ACHN (cell line): ENCODE measurements around the gene PI4KA.
A peak's percentile ranks its signal among the peaks of the same experiment; 100 is the strongest.

ENCODE experiments used
- DNase-seq: peaks from one replicate; pipeline ENCODE4 v3.0.0-alpha.2; 2015
- in situ Hi-C: cut with HindIII; loops from 2 replicates; pipeline ENCODE4 v1.10.0; 2017; ENCODE audit warnings: low sequenced_read_pairs, low pct_ligation_motif_present, low pct_unique_long_range_greater_than_20kb

PI4KA gene

DNA sequence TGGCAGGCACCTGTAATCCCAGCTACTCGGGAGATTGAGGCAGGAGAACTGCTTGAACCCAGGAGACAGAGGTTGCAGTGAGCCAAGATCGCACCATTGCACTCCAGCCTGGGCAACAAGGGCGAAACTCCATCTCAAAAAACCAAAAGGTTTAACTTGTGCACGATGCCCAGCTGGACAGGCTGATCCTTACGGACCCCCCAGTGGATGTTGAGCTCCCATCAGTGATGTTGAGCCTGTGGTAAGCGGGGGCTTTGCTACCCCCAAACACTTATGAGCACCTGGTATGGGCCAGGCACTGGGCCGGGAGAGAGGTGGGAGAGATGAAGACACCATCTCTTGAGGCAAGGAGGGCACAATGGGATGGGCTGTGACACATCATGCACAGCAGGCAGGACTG is 92.1 kb downstream of the PI4KA start:
- DNase-seq = no peak
- in situ Hi-C loops = no loop called here

DNA sequence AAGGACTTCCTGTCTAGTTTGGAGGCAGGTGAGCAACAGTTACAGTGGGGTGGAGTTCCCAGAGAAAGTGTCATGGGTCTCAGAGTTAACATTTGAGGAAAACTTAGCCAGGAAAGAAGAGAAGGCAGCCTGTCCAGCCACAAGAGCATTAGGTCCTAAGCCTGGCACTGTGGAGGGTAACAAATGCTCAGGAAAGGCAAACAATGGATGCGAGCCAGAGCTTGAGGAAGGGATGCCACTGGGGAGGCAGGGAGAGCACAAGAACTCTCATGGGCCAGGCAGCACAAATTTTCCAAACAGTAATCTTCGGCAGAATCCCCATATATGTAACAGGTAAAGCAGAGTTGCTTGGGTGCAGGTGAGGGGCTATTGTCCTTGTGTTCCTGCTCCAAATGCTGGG is 92.7 kb downstream of the PI4KA start:
- in situ Hi-C loops = no loop called here
- no peak for DNase-seq

DNA sequence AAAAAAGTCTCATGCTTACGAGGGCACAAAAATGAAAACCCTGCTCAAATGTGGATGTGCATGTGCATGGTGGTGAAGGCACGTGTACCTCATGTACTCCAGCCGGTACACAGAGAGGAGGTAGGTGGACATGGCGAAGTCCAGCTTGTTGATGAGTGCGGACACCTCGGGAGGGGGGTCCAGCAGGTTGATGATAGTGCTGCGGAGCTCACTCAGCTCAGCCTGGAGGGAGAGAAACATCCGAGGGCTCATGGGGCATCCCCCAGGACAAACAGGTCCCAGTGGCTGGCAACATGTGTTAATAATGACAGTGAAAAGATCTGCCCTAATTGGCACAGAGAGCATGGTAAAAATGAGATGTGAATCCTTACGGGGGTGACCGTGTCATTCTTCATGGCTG is 93.9 kb downstream of the PI4KA start:
- in situ Hi-C loops = no loop called here

GRCh38 chr22:20764471-20764720 is 94.2 kb downstream of the PI4KA start:
- in situ Hi-C loops = no loop called here
- no peak for DNase-seq

More for the DNA sequence above, 93.9 kb downstream of the PI4KA start:
- no peak for DNase-seq

- DNase-seq = no peak
- in situ Hi-C loops = no loop called here
These were observed 94.8 kb downstream of the PI4KA start for GRCh38 chr22:20763630-20764470.

DNA sequence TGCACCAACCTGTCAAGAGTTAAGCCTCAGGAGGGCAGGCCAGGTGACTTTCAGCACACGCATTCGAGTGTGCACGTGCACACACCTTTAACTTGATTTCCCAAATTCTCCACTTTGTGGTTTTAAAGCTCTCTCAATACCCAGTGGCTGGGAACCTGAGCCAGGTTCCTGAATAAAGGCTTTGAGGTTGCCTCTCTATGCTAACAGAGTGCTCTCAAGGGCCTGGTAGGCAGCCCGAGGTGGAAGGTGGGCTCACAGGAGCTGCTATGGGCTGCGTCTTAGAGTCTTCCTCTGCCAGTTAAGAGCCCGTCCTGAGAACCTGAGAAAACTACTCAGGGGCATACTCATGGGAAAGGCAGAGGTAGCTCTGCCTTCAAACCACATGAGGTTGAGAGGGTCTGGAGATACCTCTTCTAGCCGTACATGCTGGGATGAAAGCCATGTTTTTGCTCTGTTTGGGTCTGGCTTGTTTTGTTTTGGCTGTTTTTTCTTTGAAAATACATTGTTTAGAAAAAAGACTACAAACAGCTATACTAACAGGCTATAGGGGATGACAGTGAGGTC is 96.3 kb downstream of the PI4KA start:
- in situ Hi-C loops = no loop called here
- DNase-seq = no peak

GRCh38 chr22:20761536-20761935 is 97.1 kb downstream of the PI4KA start:
- DNase-seq = no peak
- in situ Hi-C loops = no loop called here

- in situ Hi-C loops = no loop called here
- no peak for DNase-seq
These were observed 98.5 kb downstream of the PI4KA start for GRCh38 chr22:20760084-20760483.

DNA sequence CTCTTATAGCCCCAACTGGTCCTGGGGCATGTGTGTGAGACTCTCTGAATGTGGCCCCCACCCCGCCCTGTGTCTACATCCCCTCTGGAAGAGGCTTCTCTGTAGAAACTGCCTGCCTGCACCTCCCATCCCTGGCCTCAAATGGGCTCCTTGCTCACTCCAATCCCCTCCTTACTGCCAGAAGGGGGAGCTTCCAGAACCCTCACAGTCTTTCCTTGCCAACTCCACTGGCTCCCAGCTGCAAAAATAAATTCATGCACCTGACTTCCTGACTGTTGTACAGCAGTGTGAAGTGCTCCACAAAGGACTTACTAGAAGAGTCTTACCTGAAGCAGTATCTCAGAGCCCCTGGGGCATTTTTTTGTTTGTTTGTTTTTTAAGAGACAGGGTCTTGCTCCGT is 99.9 kb downstream of the PI4KA start:
- no peak for DNase-seq
- in situ Hi-C loops = no loop called here

GRCh38 chr22:20756846-20757245 is 101.8 kb downstream of the PI4KA start:
- in situ Hi-C loops = no loop called here
- no peak for DNase-seq

DNA sequence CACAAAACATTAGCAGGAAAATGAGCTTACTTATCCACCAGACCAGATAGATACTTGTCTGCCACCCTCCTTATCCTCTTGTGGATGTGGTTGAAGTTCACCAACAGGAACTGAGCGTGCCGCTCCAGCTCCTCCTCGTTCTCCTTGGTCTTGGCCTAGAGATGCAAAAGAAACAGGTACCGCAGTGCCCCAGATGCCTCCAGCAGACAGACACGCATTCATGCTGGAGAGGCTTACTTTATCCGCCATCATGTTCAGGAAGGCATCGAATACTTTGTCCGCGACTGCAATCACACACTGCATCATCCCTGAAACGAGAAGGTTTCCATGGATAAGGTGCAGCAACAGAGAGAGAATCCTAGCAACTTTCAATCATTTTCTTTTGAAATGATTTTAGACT is 105.7 kb downstream of the PI4KA start:
- no peak for DNase-seq
- in situ Hi-C loops = no loop called here

GRCh38 chr22:20752104-20752741 is 106.4 kb downstream of the PI4KA start:
- in situ Hi-C loops = no loop called here
- no peak for DNase-seq

DNA sequence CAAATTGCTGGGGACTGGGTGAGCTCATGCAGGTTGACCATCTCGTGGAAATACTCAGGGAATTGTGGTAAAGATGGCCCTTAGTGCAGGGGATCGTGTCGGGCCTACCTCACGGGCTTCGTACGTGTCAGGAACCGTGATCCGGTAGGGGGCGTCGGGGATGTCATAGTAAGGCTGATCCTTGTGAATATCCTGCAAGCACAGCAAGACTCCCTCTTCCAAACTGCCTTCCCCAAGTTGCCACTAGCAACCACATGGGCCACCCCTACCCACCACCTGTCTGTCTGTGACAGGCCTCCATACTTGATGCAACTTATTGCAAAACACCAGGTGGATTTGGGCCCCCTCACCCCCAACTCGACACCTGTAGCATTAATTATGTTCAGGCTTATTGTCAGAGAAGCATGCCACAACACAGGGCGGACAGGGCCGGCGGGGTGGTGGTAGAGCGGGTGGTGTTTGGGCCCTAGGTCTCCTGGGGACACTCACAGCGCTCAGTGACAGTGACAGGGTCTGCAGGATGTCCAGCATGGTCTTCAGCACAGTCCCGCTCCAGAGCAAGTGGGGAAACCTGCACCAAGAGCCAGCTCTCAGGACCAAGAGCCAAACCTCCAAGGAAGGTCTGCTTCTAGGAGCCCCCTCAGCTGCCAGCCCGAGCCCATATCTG is 107.3 kb downstream of the PI4KA start:
- in situ Hi-C loops = no loop called here
- DNase-seq = no peak

DNA sequence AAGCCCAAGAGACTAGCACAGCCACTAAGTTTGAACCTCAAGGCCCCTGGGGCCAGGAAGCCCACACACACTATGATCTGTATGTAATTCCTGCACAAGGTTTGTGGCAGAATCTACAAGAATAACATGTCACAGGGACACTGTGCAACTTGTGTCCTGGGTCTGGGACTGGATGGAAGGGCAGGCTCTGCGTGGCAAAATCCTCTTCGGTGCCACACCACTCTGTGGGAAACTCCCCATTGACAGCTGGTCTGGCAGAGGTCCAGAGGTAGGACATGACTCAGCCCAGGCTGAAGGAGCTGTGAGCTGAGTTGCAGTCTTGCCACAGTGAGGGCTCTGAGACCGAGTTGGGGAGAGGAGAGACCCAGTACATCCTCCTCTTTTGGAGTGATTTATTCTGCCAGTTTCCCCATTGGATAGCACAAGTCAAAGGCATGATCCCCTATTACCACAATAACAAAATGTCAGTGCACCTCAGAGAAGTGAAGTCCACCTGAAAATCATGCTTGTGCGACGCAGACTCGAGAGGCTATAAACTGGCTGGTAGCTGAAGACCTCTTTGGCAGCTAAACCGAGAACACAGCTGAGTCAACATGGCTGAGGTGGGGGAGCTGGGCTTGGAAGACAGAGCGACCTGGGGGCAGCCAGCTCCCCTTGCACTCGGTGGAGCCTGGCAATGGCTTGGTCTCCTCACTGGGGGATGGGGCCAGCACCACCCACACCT is 108.0 kb downstream of the PI4KA start:
- in situ Hi-C loops = no loop called here
- DNase-seq = peak; percentile 74

GRCh38 chr22:20749453-20749852 is 109.2 kb downstream of the PI4KA start:
- in situ Hi-C loops = no loop called here
- DNase-seq = no peak

GRCh38 chr22:20748731-20749428 is 109.7 kb downstream of the PI4KA start:
- no peak for DNase-seq
- in situ Hi-C loops = no loop called here

GRCh38 chr22:20748082-20748481 is 110.5 kb downstream of the PI4KA start:
- no peak for DNase-seq
- in situ Hi-C loops = no loop called here

- in situ Hi-C loops = no loop called here
- no peak for DNase-seq
These were observed 111.4 kb downstream of the PI4KA start for GRCh38 chr22:20747223-20747622.
